GM18858 (cell line): ENCODE data around the gene AURKB.
A peak's percentile ranks its signal among the peaks of the same experiment; 100 is the strongest.
"Not testable (repeated sequence)": the region's sequence is repeated elsewhere in the genome, so short reads cannot be mapped to it uniquely, and the experiment has no call there.

ENCODE experiments used
- ATAC-seq: cut with Tn5 transposase; IDR thresholded peaks from one replicate; pipeline ENCODE4 v1.9.1; 2021; ENCODE audit not compliant: unreplicated experiment

Gene AURKB

GRCh38 chr17:8189041-8189710 is 21.2 kb downstream of the AURKB start:
- no peak for ATAC-seq

- no peak for ATAC-seq
Observed at GRCh38 chr17:8188263-8188839, 22.0 kb downstream of the AURKB start.

GRCh38 chr17:8187517-8188262 is 22.7 kb downstream of the AURKB start:
- peak; percentile 26 for ATAC-seq

- ATAC-seq: peak; percentile 18
Observed at GRCh38 chr17:8186787-8187516, 23.4 kb downstream of the AURKB start.

- ATAC-seq: no peak
Observed at GRCh38 chr17:8186446-8186786, 24.0 kb downstream of the AURKB start.

GRCh38 chr17:8185582-8186445 is 24.6 kb downstream of the AURKB start:
- no peak for ATAC-seq

- no peak for ATAC-seq
Observed at GRCh38 chr17:8176998-8177731, 33.2 kb downstream of the AURKB start.

GRCh38 chr17:8176197-8176940 is 34.0 kb downstream of the AURKB start, which contains the start of gene TMEM107:
Gene TMEM107, minus strand, starts transcription at chr17:8176380. Its CDS starts 94 bp downstream, at chr17:8176286.
- ATAC-seq: no peak

- no peak for ATAC-seq
Observed at GRCh38 chr17:8175795-8176196, 34.6 kb downstream of the AURKB start.

GRCh38 chr17:8173871-8174322 is 36.5 kb downstream of the AURKB start:
- no peak for ATAC-seq

- ATAC-seq: peak; percentile 66
Observed at GRCh38 chr17:8173056-8173870, 37.1 kb downstream of the AURKB start.

GRCh38 chr17:8170186-8170585 is 40.2 kb downstream of the AURKB start:
- not testable (repeated sequence) for ATAC-seq

- no peak for ATAC-seq
Observed at GRCh38 chr17:8167526-8167925, 42.8 kb downstream of the AURKB start.

GRCh38 chr17:8166731-8167130 is 43.6 kb downstream of the AURKB start:
- ATAC-seq: no peak

- ATAC-seq: no peak
Observed at GRCh38 chr17:8164815-8165131, 45.6 kb downstream of the AURKB start.

GRCh38 chr17:8163978-8164814 is 46.2 kb downstream of the AURKB start:
- no peak for ATAC-seq
